SK-N-SH treated with all-trans-retinoic acid at 6 μM for 48 hours (cell line): ENCODE results near the gene TLR10.

ENCODE experiments used
- ATAC-seq: fragments of 200-7000 bp; cut with Tn5 transposase; 3 replicates; pipeline ENCODE4 v1.9.1; 2020; ENCODE audit warnings: mild to moderate bottlenecking, moderate library complexity
- ARNTL ChIP-seq: fragments of 450-650 bp; formaldehyde crosslinking; IDR thresholded peaks from 2 replicates; pipeline ENCODE4 v1.5.0; 2020; ENCODE audit warnings: low read depth, mild to moderate bottlenecking, moderate library complexity, borderline replicate concordance
- BACH2 ChIP-seq: fragments of 250-450 bp; sonication (Bioruptor Pico); IDR thresholded peaks from 2 replicates; pipeline ENCODE4 v1.9.0; 2021; ENCODE audit warnings: mild to moderate bottlenecking, borderline replicate concordance
- CREB5 ChIP-seq: fragments of 250-450 bp; sonication (Bioruptor Pico); IDR thresholded peaks from 2 replicates; pipeline ENCODE4 v1.5.1; 2020; ENCODE audit warnings: low read depth, mild to moderate bottlenecking, moderate library complexity
- ESRRG ChIP-seq: fragments of 250-450 bp; sonication (Bioruptor Pico); IDR thresholded peaks from 2 replicates; pipeline ENCODE4 v1.6.1; 2021; ENCODE audit warnings: mild to moderate bottlenecking
- GLIS3 ChIP-seq: fragments of 250-450 bp; sonication (Bioruptor Pico); IDR thresholded peaks from 2 replicates; pipeline ENCODE4 v1.5.0; 2020; ENCODE audit warnings: mild to moderate bottlenecking, moderate library complexity
- ISL1 ChIP-seq: fragments of 250-450 bp; sonication (Bioruptor Pico); IDR thresholded peaks from 2 replicates; pipeline ENCODE4 v2.1.2; 2022; ENCODE audit warnings: mild to moderate bottlenecking, moderate library complexity
- OSR1 ChIP-seq: fragments of 250-450 bp; sonication (Bioruptor Pico); IDR thresholded peaks from 2 replicates; pipeline ENCODE4 v1.8.0; 2022; ENCODE audit warnings: moderate library complexity, mild to moderate bottlenecking, inconsistent platforms
- PATZ1 ChIP-seq: fragments of 250-450 bp; sonication (Bioruptor Pico); IDR thresholded peaks from 2 replicates; pipeline ENCODE4 v1.8.0; 2020; ENCODE audit warnings: mild to moderate bottlenecking, moderate library complexity, borderline replicate concordance
- PPARA ChIP-seq: fragments of 250-450 bp; sonication (Bioruptor Pico); IDR thresholded peaks from 2 replicates; pipeline ENCODE4 v1.5.0; 2020; ENCODE audit warnings: mild to moderate bottlenecking, borderline replicate concordance
- RARB ChIP-seq: fragments of 250-450 bp; sonication (Bioruptor Pico); IDR thresholded peaks from 2 replicates; pipeline ENCODE4 v1.8.0; 2021; ENCODE audit warnings: mild to moderate bottlenecking, moderate library complexity
- SNAI2 ChIP-seq: fragments of 250-450 bp; sonication (Bioruptor Pico); IDR thresholded peaks from 2 replicates; pipeline ENCODE4 v1.5.0; 2020; ENCODE audit warnings: mild to moderate bottlenecking, moderate library complexity
- TCF4 ChIP-seq: fragments of 250-450 bp; sonication (Bioruptor Pico); IDR thresholded peaks from 2 replicates; pipeline ENCODE4 v1.8.0; 2021; ENCODE audit warnings: mild to moderate bottlenecking, moderate library complexity, borderline replicate concordance
- TOX ChIP-seq: fragments of 250-450 bp; sonication (Bioruptor Pico); IDR thresholded peaks from 2 replicates; pipeline ENCODE4 v1.8.0; 2021; ENCODE audit warnings: mild to moderate bottlenecking, moderate library complexity, borderline replicate concordance
- TSHZ2 ChIP-seq: fragments of 250-450 bp; sonication (Bioruptor Pico); IDR thresholded peaks from 2 replicates; pipeline ENCODE4 v1.5.0; 2020; ENCODE audit warnings: mild to moderate bottlenecking, moderate library complexity
- ZC3H10 ChIP-seq: fragments of 250-450 bp; sonication (Bioruptor Pico); IDR thresholded peaks from 2 replicates; pipeline ENCODE4 v1.5.1; 2021; ENCODE audit warnings: mild to moderate bottlenecking, moderate library complexity
- ZFP3 ChIP-seq: fragments of 250-450 bp; sonication (Bioruptor Pico); IDR thresholded peaks from 2 replicates; pipeline ENCODE4 v1.5.0; 2020; ENCODE audit warnings: mild to moderate bottlenecking, moderate library complexity
- ZFP30 ChIP-seq: fragments of 450-650 bp; formaldehyde crosslinking; IDR thresholded peaks from 2 replicates; pipeline ENCODE4 v1.5.0; 2022; ENCODE audit warnings: mild to moderate bottlenecking, moderate library complexity
- ZNF565 ChIP-seq: fragments of 450-650 bp; formaldehyde crosslinking; conservative IDR thresholded peaks from 2 replicates; pipeline ENCODE4 v1.5.0; 2020; ENCODE audit warnings: low read depth, mild to moderate bottlenecking, moderate library complexity
- ZNF70 ChIP-seq: fragments of 450-650 bp; formaldehyde crosslinking; IDR thresholded peaks from 2 replicates; pipeline ENCODE4 v1.5.0; 2020; ENCODE audit warnings: mild to moderate bottlenecking, moderate library complexity
- ZNF8 ChIP-seq: fragments of 450-650 bp; formaldehyde crosslinking; IDR thresholded peaks from 2 replicates; pipeline ENCODE4 v1.5.0; 2020; ENCODE audit warnings: mild to moderate bottlenecking, moderate library complexity
- TF ChIP-seq, protein P1 (sequence below): fragments of 250-450 bp; sonication (Bioruptor Pico); IDR thresholded peaks from 2 replicates; pipeline ENCODE4 v1.5.1; 2021; ENCODE audit warnings: mild to moderate bottlenecking, moderate library complexity
- TF ChIP-seq, protein P2 (sequence below): fragments of 250-450 bp; sonication (Bioruptor Pico); IDR thresholded peaks from 2 replicates; pipeline ENCODE4 v1.8.0; 2021; ENCODE audit warnings: low read depth, mild to moderate bottlenecking, moderate library complexity, borderline replicate concordance

TLR10 gene

GRCh38 chr4:38752372-38752940 is 30.3 kb downstream of the TLR10 start:
- no peak for TF ChIP-seq BACH2 (CRISPR knock-in tag)
- TF ChIP-seq GLIS3 (CRISPR knock-in tag) = no peak
- TF ChIP-seq PPARA (CRISPR knock-in tag) = no peak
- TF ChIP-seq, all 23 proteins: peak for 0
- peak; percentile 31 for ATAC-seq

DNA sequence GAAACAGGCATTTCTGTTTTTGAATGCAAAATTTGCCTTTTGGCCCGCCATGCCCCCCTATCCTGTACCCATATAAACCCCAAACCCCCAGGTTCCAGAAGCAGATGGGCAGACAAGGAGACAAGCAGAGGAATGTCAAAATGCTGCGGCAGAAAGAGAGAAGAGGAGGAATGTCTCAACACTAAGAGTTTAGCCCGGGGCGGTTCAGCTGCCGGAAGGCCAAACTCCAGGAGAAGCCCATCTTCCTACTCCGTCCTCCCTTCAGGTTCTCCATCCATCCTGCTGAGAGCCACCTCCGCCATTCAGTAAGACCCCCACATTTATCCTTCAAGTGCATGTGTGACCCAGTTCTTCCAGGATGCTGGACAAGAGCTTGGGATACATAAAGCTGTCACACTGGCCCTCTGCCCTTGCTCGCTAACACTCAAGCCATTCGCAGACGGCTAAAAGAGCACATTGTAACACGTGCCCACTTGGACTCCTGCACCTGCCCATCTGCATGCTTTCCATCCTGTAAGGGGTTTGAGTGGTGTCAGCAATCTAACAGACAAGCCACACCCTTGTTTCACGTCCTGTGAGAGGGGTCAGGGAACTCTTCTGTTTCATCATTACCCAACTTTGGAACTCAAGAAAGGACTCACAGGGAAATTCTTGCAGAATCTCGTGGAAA is 31.3 kb downstream of the TLR10 start:
- TF ChIP-seq ZFP30 (no peak), BACH2 (CRISPR knock-in tag) (no peak), OSR1 (CRISPR knock-in tag) (no peak), RARB (CRISPR knock-in tag) (no peak), ISL1 (no peak), TOX (CRISPR knock-in tag) (no peak), ARNTL (CRISPR knock-in tag) (no peak), ZNF8 (no peak), TSHZ2 (no peak), TCF4 (no peak), SNAI2 (CRISPR knock-in tag) (no peak), ESRRG (CRISPR knock-in tag) (no peak), ZC3H10 (CRISPR knock-in tag) (no peak), PATZ1 (CRISPR knock-in tag) (no peak), ZNF70 (CRISPR knock-in tag) (no peak), CREB5 (CRISPR knock-in tag) (no peak), ZNF565 (CRISPR knock-in tag) (no peak), ZFP3 (CRISPR knock-in tag) (no peak)
- TF ChIP-seq, protein P1, sequence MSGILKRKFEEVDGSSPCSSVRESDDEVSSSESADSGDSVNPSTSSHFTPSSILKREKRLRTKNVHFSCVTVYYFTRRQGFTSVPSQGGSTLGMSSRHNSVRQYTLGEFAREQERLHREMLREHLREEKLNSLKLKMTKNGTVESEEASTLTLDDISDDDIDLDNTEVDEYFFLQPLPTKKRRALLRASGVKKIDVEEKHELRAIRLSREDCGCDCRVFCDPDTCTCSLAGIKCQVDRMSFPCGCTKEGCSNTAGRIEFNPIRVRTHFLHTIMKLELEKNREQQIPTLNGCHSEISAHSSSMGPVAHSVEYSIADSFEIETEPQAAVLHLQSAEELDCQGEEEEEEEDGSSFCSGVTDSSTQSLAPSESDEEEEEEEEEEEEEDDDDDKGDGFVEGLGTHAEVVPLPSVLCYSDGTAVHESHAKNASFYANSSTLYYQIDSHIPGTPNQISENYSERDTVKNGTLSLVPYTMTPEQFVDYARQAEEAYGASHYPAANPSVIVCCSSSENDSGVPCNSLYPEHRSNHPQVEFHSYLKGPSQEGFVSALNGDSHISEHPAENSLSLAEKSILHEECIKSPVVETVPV = no peak
- TF ChIP-seq, protein P2, sequence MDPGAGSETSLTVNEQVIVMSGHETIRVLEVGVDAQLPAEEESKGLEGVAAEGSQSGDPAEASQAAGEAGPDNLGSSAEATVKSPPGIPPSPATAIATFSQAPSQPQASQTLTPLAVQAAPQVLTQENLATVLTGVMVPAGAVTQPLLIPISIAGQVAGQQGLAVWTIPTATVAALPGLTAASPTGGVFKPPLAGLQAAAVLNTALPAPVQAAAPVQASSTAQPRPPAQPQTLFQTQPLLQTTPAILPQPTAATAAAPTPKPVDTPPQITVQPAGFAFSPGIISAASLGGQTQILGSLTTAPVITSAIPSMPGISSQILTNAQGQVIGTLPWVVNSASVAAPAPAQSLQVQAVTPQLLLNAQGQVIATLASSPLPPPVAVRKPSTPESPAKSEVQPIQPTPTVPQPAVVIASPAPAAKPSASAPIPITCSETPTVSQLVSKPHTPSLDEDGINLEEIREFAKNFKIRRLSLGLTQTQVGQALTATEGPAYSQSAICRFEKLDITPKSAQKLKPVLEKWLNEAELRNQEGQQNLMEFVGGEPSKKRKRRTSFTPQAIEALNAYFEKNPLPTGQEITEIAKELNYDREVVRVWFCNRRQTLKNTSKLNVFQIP (CRISPR knock-in tag) = no peak
- no peak for ATAC-seq

- TF ChIP-seq PATZ1 (CRISPR knock-in tag) (no peak), GLIS3 (CRISPR knock-in tag) (no peak), ZFP3 (CRISPR knock-in tag) (no peak), RARB (CRISPR knock-in tag) (no peak), TOX (CRISPR knock-in tag) (no peak), ZC3H10 (CRISPR knock-in tag) (no peak), ARNTL (CRISPR knock-in tag) (no peak), CREB5 (CRISPR knock-in tag) (no peak), ZNF70 (CRISPR knock-in tag) (no peak), ZNF565 (CRISPR knock-in tag) (no peak), TCF4 (no peak)
- TF ChIP-seq, protein P1 = no peak
- no peak for ATAC-seq
Measured at GRCh38 chr4:38749336-38749735, 33.5 kb downstream of the TLR10 start.
